GM18507 (cell line): ENCODE data around the gene NEMP2.

Source experiments
- DNase-seq: peaks from one replicate; pipeline ENCODE4 v3.0.0; 2011; ENCODE audit warnings: low read depth; ENCODE audit not compliant: insufficient read length; ENCODE audit errors: extremely low spot score
- FAIRE-seq: peaks from 2 replicates; lab custom pipeline; 2011; peaks lifted over from hg19 to GRCh38; lab: Jason Lieb, UNC

Gene NEMP2

DNA sequence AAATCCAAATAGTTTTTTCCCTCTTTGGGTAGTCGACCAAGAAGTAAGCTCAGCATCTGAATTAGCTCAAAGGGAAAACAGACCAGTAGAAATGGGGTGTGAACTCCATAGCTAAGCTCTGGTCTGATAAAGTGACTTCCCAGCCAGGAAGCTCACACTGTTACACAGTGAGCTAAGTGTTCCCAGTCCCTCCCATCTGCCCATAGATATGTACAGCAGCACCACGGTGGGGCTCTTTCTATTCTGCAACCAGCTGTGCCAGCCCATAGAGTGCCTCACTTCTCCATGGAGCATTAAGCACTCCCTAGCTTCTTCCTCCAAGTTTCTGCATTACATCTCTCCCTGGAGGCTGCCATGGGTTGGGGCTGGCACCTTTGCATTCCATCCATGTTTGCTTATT, 27.6 kb upstream of the NEMP2 start:
- no peak for DNase-seq
- no peak for FAIRE-seq

DNA sequence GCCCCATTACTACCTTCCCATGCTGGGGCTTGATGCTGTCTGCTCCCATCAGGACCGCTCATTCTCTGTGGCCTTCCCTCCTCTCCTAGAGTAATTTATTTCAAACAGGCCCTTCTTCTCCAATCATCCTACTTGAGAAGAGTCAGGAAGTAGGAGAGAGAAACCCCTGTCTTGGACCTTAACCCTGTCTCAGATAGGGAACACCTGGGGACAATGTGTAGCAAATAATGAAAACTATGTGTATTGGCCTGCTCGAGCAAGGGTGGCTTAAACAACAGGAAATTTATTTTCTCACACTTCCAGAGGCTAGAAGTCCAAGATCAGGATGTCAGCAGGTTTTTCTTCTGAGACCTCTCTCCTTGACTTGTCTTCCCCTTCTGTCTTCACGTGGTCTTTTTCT, 26.6 kb upstream of the NEMP2 start:
- DNase-seq (no peak), FAIRE-seq (no peak)

DNA sequence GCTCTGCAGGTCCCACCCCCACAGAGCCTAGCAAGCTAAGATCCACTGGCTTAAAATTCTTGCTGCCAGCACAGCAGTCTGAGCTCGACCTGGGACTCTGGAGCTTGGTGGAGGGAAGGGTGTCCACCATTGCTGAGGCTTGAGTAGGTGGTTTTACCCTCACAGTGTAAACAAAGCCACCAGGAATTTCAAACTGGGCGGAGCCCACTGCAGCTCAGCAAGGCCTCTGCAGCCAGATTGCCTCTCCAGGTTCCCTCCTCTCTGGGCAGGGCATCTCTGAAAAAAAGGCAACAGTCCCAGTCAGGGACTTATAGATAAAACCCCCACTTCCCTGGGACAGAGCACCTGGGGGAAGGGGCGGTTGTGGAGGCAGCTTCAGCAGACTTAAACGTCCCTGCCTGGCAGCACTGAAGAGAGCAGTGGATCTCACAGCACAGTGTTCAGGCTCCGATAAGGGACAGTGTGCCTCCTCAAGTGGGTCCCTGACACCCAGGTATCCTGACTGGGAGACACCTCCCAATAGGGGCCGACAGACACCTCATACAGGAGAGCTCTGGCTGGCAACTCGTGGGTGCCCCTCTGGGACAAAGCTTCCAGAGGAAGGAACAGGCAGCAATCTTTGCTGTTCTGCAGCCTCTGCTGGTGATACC, 20.0 kb upstream of the NEMP2 start:
- FAIRE-seq, result no peak
- no peak for DNase-seq

DNA sequence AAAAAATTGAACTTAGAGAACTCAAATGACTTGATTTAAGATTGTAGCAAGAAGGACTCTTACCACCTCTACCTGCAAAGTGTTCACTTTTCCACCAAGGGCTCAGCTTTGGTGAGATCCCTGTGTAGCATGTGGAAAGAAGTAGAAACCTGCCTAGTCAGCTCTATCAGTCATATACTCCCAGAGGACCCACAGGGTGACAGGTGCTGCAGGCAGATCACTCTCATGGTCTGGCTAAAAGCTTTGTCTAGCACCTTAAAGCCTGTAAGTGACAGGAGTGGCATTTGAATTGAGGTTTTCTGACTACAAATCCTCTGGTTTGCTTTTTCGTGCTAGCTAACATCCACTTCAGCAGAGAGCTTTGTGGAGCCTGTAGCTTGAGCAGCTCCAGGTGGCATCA, 18.7 kb upstream of the NEMP2 start:
- no peak for DNase-seq
- no peak for FAIRE-seq

DNA sequence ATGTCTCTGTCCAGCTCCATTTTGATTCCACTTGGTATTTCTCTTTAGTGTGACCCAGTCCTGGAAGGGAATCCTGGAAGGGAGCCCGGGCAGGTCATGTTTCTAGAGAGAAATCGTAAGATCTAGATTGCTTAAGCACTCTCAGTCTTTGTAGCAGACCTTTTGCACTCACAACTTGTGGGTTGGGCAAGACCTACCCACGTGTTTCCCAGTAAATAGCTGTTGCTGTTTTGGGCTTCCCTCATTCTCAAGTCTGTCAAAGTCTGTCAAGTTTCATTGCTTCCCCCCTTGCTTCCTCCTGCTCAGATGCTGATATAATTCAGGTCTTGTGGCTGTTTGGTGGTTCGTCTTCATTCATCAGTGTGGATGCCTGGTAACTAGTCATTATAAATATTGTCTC, 17.4 kb upstream of the NEMP2 start:
- peak; percentile 24 for FAIRE-seq
- DNase-seq, result no peak

DNA sequence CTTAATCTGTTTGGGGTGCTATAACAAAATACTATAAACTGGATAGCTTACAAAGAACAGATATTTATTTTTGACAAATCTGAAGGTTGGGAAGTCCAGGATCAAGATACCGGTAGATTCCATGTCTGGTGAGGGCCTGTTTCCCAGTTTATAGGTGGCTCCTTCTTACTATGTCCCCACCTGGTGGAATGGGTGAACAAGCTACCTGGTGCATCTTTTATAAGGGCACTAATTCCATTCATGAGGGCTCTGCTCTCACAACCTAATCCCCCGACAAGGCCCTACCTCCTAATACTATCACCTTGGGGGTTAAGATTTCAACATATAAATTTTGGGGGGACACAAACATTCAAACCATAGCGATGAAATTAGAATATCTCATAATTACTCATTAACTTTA, 15.6 kb upstream of the NEMP2 start:
- no peak for DNase-seq
- no peak for FAIRE-seq

DNA sequence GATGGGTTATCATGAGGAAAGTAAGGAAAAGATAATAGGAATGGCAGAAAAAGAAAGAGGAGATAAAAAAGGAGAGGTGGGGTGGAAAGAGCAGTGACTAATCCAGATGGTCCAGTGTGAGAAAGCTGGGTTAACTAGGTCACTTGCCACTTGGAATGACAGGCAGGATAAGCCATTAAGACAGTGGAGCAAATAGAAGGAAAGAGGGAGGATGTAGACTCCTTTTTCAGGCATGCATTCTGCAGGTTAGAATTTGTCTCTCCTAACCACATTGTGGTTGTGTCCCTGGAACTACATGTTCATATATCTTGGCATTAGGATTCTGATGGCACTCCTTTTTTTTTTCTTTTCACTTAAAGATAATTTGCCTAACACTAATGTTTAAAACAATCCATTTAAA, 13.4 kb upstream of the NEMP2 start:
- no peak for DNase-seq
- peak; percentile 21 for FAIRE-seq

DNA sequence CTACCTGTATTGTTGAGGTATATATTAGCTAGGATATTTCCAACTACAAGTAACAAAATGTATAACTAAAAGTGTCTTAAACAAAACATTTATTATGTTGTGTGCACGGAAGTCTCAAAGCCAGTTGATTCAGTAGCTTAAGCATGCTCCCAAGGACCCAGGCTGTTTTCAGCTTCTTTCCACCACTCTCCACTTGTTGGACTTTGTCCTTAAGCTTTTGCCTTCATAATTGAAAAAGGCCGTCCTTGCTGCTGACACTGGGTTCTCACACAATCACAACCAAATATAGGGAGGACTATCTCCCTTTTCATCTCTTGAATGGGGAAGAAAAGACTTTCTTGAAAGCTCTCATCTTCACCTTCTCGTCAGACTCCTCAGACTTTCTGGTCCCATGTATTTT, 12.2 kb upstream of the NEMP2 start:
- DNase-seq (no peak), FAIRE-seq (no peak)

DNA sequence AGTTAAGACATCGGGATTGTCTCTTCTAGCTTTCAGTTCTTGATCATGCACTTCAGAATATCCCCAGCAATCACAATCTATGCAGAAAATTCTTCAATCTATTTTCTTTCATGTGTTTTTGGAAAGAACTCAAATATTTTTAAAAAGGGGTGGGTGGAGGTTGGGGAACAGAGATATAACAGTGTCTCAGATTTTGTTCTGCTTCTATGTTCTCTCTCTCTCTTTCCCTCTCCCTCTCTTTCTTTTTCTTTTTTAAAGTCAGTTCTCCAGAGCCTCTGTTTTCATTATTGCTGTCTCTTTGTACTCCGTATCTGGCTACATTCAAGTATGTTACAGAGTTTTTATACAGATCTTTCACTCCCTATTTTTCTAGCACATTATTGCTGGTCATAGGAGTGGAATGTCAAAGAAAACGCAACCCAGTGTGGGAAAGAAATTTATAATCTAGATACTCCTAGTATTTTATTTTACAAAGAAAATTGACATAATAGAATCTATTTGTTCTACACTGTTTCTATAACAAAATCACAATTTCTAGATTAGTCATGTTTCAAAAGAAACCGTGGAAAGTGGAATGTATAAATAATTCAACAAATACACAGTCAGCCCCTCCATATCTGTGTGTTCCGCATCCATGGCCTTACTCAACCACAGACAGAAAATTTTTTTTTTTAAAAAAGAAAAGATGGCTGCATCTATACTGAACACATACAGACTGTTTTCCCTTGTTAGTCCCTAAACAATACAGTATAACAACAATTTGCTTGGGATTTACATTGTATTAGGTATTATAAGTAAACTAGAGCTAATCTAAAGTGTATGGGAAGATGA, 11.2 kb upstream of the NEMP2 start:
- FAIRE-seq (no peak), DNase-seq (no peak)

DNA sequence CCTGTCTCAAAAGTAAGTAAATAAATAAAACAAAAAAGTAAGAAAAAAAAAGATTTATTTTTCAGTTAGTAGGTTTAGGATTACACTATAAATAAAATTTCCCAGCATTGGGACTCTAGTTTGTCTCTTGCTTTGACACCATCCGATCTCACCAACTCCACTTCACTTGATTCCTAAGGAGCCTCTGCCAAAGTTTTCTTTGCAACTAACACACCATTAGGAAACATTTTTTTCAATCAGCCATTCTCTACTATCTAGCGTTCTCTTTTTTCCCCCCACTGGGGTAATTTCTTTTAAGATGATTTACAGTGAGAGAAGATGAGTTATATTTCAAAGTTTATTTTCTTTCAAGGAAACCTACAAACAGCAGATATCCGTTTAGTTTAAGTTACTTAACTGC, 10.6 kb upstream of the NEMP2 start:
- no peak for FAIRE-seq
- DNase-seq, result no peak

DNA sequence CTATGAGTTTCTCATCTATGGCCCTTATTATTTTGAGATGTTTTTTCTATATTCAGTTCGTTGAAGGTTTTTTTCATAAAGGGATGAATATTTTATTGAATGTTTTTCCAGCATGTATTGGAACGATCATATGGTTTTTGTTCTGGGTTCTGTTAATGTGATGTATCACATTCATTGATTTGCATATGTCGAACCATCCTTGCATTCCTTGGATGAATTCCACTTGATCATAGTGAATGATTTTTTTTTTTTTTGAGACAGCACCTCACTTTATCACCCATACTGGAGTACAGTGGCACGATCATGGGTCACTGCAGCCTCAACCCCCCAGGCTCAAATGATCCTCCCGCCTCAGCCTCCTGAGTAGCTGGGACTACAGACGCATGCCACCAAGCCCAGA, 5.5 kb upstream of the NEMP2 start:
- FAIRE-seq (peak; percentile 18), DNase-seq (no peak)

DNA sequence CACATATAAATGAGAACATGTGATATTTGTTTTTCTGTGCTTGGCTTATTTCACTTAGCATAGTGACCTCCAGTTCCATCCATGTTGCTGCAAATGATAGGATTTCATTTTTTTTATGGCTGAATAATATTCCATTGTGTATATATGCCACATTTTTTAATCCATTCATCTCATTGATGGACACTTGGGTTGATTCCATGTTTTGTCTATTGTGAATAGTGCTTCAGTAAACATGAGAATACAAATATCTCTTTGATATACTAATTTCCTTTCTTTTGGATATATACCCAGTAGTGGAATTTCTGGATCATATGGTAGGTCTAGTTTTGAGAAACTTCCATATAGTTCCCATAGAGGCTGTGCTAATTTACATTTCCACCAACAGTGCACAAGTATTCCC, 3.7 kb upstream of the NEMP2 start:
- DNase-seq (no peak), FAIRE-seq (no peak)

DNA sequence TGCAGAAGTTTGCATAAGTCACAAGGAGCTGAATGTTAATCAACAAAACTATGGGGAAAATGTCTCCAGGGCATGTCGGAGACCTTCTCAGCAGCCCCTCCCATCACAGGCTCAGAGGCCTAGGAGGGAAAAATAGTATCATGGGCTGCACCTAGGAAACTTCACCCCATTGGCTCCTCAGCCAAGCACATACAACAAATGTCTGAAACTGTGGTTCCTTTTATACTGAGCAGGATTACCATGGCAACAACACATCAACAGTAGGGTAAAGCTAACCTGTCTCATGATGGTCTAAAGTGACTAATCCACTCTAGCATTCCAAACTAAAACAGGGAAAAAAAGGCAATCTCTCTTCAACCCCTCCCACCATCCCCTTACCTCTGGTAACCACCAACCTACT, 3.2 kb upstream of the NEMP2 start:
- no peak for FAIRE-seq
- DNase-seq, result no peak

DNA sequence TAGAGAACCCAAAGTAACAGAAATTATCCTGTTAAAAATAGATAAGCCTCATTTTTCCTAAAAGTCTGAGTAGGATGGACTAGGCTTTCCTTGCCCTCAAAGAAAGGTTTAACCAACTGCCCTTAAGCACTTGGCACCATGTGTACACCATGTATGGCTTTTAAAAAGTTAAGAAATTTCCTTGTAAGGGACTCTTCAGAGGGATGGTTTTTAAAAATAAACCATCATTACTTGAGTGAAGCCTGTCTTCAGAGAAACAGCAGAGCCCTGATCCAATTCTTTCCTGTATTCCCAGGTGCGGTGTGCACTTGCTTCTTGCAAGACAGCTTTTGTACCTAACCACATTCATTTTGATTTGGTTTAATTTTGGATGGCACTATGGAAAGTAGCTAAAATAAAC, 1.1 kb upstream of the NEMP2 start:
- FAIRE-seq, result no peak
- DNase-seq, result no peak

DNA sequence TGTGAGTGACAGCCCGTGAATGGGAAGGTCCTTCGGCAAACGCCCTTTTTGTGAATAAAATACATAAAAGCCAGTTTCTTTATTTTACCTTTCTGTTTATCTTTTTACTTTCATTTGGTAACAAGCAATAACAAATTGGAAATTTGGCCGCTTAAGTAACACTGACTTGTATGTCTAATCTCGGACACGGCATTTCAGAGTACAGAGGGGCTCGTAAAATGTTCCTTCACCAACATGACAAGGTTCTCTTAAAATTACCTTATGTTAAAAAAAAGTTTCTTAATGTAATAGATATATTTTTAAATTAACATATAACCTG, 558 bp upstream of the NEMP2 start:
- FAIRE-seq (no peak), DNase-seq (no peak)

DNA sequence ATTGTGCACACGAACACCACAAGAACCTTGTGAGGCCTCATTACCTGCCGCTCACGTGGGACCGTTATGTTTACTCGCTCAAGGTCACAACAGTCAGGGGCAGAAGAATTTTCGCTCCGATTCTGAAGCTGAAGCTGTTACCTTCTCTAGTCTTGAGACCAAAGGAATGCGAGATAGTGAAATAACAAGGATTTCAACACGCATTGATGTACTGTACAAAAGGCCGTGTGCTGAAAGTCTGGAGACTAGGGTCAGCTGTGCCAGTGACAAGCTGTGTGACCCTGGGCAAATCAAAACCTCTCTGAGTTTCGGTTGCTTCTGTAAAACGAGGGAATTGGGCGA, 583 bp downstream of the NEMP2 start:
- FAIRE-seq, result no peak
- no peak for DNase-seq

DNA sequence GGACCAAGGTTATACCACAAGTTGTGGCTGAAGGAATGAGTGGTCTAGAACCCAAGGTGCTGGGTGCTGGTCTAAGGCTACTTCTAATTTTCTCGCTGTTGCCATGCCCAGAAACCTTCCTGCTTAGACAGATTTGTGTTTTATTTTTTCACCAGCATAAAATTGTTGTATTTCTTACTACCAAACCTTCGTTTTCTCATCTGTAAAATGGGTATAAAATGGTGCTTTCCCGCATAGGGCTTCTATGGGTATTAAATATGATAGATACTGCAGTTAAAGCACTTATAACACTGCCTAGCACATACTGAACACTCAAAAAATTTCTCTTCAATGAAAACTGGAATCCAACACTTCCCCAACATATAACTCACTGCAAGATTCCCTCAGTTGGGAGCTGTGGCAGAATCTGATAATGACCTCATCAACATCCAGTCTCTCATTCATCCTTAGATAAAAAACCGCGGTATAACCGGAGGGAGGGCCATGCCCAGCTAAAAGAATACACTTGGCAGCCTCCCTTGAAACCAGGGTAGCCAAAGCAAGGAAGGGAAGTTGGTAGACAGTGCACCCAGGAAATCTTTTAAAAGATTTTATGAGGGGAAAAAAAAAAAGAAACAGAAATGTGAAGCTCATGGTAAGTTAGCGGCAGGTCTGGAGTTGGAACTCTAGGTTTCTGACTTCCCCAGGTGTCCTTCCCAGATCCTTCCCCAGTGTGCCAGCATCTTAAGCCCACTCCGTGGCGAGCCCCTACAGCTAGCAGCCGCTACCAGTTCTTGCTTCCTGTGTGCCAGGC, 1.2 kb downstream of the NEMP2 start:
- FAIRE-seq (no peak), DNase-seq (no peak)

DNA sequence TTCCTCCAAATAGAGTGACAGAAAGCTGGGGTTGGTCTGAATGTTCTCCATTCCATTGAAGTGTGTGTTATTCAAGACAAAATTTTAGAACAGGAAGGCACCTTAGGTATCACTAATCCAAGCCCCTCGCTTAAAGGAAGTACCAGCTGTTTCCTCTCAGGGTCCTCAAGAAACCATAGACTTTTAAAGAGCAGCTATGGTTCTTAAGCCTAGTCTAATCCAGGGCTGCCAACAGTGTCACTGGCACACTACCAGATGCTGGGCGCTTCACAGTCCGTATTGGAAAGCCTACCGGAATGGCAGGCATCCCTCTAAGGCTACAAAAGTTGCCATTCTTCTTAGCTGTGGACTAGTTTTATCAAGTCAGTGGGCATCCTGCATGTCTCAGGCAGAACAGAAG, 1.9 kb downstream of the NEMP2 start:
- DNase-seq (no peak), FAIRE-seq (no peak)

DNA sequence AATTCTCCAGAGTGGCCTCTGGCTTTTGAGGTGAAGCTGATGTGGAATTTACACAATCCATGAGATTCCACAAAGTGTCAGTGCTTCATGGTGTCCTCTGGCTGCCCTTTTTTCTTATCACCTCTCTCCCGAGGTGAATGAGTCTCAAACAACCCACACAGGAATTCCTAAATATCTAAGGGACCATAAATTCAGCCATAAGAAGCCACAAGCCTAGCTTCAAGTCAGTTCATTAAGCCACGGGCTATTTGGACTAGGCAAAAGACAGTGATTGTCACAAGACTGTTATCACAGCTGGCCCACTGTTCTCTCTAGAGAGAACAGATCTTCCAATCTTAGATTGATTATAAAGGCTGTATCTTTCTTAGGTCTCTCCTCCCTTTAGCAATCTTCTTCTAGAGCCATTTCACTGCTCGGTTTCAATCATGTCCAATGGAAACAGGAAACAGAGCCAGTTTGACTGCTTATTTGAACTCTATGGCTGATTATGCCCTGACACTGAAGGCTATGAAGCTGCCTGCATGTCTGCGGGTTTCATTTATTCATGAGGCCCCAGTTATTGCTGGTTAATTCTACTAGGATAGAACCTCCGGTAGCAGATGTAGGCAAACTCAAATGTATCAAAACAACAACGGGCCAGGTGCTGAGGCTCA, 4.1 kb downstream of the NEMP2 start:
- no peak for FAIRE-seq
- no peak for DNase-seq

DNA sequence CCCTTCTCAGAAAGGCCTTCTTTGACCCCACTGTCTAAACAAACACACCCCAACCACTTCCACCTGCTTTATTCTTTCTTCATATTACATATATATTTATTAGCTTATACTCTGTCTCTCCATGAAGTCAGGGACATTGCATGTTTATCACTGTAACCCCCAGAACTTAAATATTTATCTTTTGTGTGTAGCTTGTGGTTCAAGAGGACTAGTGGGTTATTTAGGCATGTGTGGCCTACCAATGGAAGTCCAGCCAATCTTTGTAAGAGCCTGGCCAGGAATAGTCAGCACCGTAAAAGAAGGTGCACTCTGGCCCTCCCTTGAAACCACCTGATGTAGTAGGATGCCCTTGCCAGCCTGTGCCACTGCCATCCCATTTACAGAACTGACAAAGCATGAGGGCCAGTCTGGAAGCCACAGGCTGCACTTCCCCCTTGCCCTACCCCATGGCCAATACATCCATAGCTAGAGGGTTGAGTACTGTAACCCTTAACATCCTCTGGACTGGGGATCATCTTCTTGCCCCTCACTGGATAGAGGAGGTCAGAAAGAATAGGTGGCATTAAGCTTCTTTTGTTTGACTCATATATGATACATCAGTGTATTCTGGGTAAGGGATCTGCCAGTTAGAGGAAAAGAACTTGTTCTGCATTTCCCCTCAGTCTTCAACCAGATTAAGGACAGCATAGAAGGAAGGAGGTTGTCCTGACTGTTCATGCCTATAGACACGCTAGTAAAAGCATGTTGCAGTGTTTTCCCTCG, 4.9 kb downstream of the NEMP2 start:
- no peak for FAIRE-seq

More for the DNA sequence above, 4.9 kb downstream of the NEMP2 start:
- DNase-seq, result no peak
